GM12878 (cell line): Measurements from ENCODE around the gene TSPAN16.

Experiments used
- ATF3 ChIP-seq: IDR thresholded peaks from 2 replicates; pipeline ENCODE4 v1.6.1; 2011; ENCODE audit warnings: low read depth, mild to moderate bottlenecking, low read length, moderate library complexity, borderline replicate concordance; ENCODE audit errors: extremely low read depth
- BRCA1 ChIP-seq: IDR thresholded peaks from 2 replicates; pipeline ENCODE4 v1.6.1; 2011; ENCODE audit warnings: low read depth, low read length, improper control_type of control experiment
- CBX5 ChIP-seq: sonication (generic); IDR thresholded peaks from 2 replicates; pipeline ENCODE4 v1.6.1; 2016; ENCODE audit warnings: low read depth, moderate library complexity, mild to moderate bottlenecking, inconsistent platforms
- CTCF ChIP-seq, 3 experiments: IDR thresholded peaks in 2 of 3; conservative IDR thresholded peaks in 1 of 3; 2 replicates each; pipeline ENCODE4 v1.5.1; 2011; ENCODE audit warnings: low read depth in 3 of 3, low read length in 3 of 3, mild to moderate bottlenecking in 3 of 3, control low read depth in 2 of 3, moderate library complexity in 2 of 3, inconsistent platforms in 1 of 3, mixed read lengths in 1 of 3; ENCODE audit not compliant: control insufficient read depth in 2 of 3, insufficient read depth in 1 of 3; ENCODE audit errors: extremely low read depth in 1 of 3
- POLR2AphosphoS5 ChIP-seq: IDR thresholded peaks from 2 replicates; pipeline ENCODE4 v1.6.1; 2011; ENCODE audit warnings: mild to moderate bottlenecking, low read length, inconsistent platforms
- RCOR1 ChIP-seq: conservative IDR thresholded peaks from 2 replicates; pipeline ENCODE4 v1.6.1; 2012; ENCODE audit warnings: low read depth, low read length, improper control_type of control experiment
- SP1 ChIP-seq: IDR thresholded peaks from one replicate; pipeline ENCODE4 v1.6.1; 2011; ENCODE audit warnings: low read depth, low read length
- TAF1 ChIP-seq: IDR thresholded peaks from 2 replicates; pipeline ENCODE4 v1.6.1; 2011; ENCODE audit warnings: mild to moderate bottlenecking, low read depth, low read length, borderline replicate concordance
- TARDBP ChIP-seq: IDR thresholded peaks from 2 replicates; pipeline ENCODE4 v1.6.1; 2016; ENCODE audit warnings: borderline replicate concordance

- TF ChIP-seq CTCF (IDR thresholded peaks at IDR 0.05 in 2 of 3, conservative IDR thresholded peaks at IDR 0.05 in 1 of 3; ENCODE audit: control insufficient read depth in 2 of 3, extremely low read depth in 1 of 3, insufficient read depth in 1 of 3, low read depth in 3 of 3, low read length in 3 of 3) (no peak), CBX5 (no peak), ATF3 (no peak), BRCA1 (no peak), TAF1 (no peak), RCOR1 (no peak), SP1 (no peak), TARDBP (no peak), POLR2AphosphoS5 (no peak)
Measured at GRCh38 chr19:11281356-11282049, 14.5 kb upstream of the TSPAN16 start.
